LNCAP (cell line): ENCODE measurements around the gene DNAJC15.

Experiments
- CTCF ChIP-seq: fragments of 450-650 bp; IDR thresholded peaks from 2 replicates; pipeline ENCODE4 v1.5.1; 2017; ENCODE audit warnings: mild to moderate bottlenecking

The DNAJC15 gene

GRCh38 chr13:43006893-43007631 is 16.3 kb upstream of the DNAJC15 start:
- TF ChIP-seq CTCF = no peak

- no peak for TF ChIP-seq CTCF
These were observed 14.8 kb upstream of the DNAJC15 start for GRCh38 chr13:43008596-43008995.

GRCh38 chr13:43009506-43009905 is 13.9 kb upstream of the DNAJC15 start:
- TF ChIP-seq CTCF = no peak

- no peak for TF ChIP-seq CTCF
These were observed 9.2 kb upstream of the DNAJC15 start for GRCh38 chr13:43014162-43014561.

- no peak for TF ChIP-seq CTCF
These were observed 7.2 kb upstream of the DNAJC15 start for GRCh38 chr13:43016226-43016625.

- TF ChIP-seq CTCF = no peak
These were observed 3.6 kb upstream of the DNAJC15 start for GRCh38 chr13:43019811-43020210.

GRCh38 chr13:43020794-43021193 is 2.6 kb upstream of the DNAJC15 start:
- no peak for TF ChIP-seq CTCF
